A549 (cell line): ENCODE measurements around the gene ARID3A.

ENCODE experiments used
- CTCF ChIP-seq: fragments of >200 bp; sonication (Bioruptor Twin); formaldehyde crosslinking; IDR thresholded peaks from 3 replicates; pipeline ENCODE4 v1.5.1; 2016
- HDAC2 ChIP-seq: fragments of 200-600 bp; sonication (generic); IDR thresholded peaks from 2 replicates; pipeline ENCODE4 v1.6.1; 2016
- JUNB ChIP-seq: fragments of >200 bp; sonication (Bioruptor Twin); formaldehyde crosslinking; IDR thresholded peaks from 2 replicates; pipeline ENCODE4 v1.6.1; 2016
- POLR2A ChIP-seq: IDR thresholded peaks from 2 replicates; pipeline ENCODE4 v1.6.1; 2012; ENCODE audit warnings: mild to moderate bottlenecking, low read length

GRCh38 chr19:939922-940321, 14.1 kb downstream of the ARID3A start:
- no peak for TF ChIP-seq POLR2A
- no peak for TF ChIP-seq CTCF
- TF ChIP-seq JUNB: no peak
- no peak for TF ChIP-seq HDAC2
